ENCODE data around the gene B3GAT1. TPM values are rescaled to one million over a fixed set of nuclear protein-coding genes. Genes with fewer than 3 reads are reported as not detected.
A peak's percentile ranks its signal among the peaks of the same experiment; 100 is the strongest.

The B3GAT1 gene
- total RNA-seq, 4 donors from 2014 or later = 0.14 to 0.16 TPM; not detected in 2

GRCh38 chr11:134397304-134398078 lies 14.6 kb downstream of the B3GAT1 start:
- peaks cover 18% of the 10 kb centered on the region for H3K27me3 ChIP-seq
- DNase-seq = no peak
- H3K4me1 ChIP-seq = no peaks in the 10 kb centered on the region
- no peak overlapping the region for H3K27ac ChIP-seq
- TF ChIP-seq POLR2AphosphoS5 (IDR thresholded peaks at IDR 0.05) (no peak), POLR2A (IDR thresholded peaks at IDR 0.05) (no peak), CTCF (IDR thresholded peaks at IDR 0.05) (no peak), EP300 (IDR thresholded peaks at IDR 0.05; ENCODE audit: low read depth) (no peak)
- intact Hi-C loops (cut with DNase I; ENCODE audit: low total_unique reads) = no loop called here
- no peaks in the 10 kb centered on the region for H3K36me3 ChIP-seq
- no peaks in the 10 kb centered on the region for H3K9me3 ChIP-seq
- in situ Hi-C loops (cut with MboI; ENCODE audit: low pct_ligation_motif_present in 1 of 4, low pct_unique_long_range_greater_than_20kb in 1 of 4, low sequenced_read_pairs in 3 of 4) = no loop called here
- no peak overlapping the region for H3K4me3 ChIP-seq
- 86% methylated on average over 16 of the region's 18 CpGs; no CpG with 5 or more reads in 1 of the 2 donors for WGBS, 2 donors (ENCODE audit: low coverage in 1 of 2)

- H3K27me3 ChIP-seq = peaks cover 12% of the 10 kb centered on the region
- WGBS, 2 donors (ENCODE audit: low coverage in 1 of 2) = 78 to 87% methylated on average over 3 to 12 of the region's 12 CpGs
- TF ChIP-seq EP300 (IDR thresholded peaks at IDR 0.05; ENCODE audit: low read depth) (no peak), POLR2AphosphoS5 (IDR thresholded peaks at IDR 0.05) (no peak), POLR2A (IDR thresholded peaks at IDR 0.05) (no peak), CTCF (IDR thresholded peaks at IDR 0.05) (no peak)
- no peaks in the 10 kb centered on the region for H3K36me3 ChIP-seq
- H3K27ac ChIP-seq = no peak overlapping the region
- no peak for DNase-seq
- no peak overlapping the region for H3K4me3 ChIP-seq
- intact Hi-C loops (cut with DNase I; ENCODE audit: low total_unique reads) = no loop called here
- no peaks in the 10 kb centered on the region for H3K9me3 ChIP-seq
- H3K4me1 ChIP-seq = no peaks in the 10 kb centered on the region
- in situ Hi-C loops (cut with MboI; ENCODE audit: low pct_ligation_motif_present in 1 of 4, low pct_unique_long_range_greater_than_20kb in 1 of 4, low sequenced_read_pairs in 3 of 4) = no loop called here
Measured at GRCh38 chr11:134395002-134395401, 17.0 kb downstream of the B3GAT1 start.

- Histone ChIP-seq H3K27me3 (peaks cover 12% of the 10 kb centered on the region), H3K4me1 (no peaks in the 10 kb centered on the region), H3K9me3 (no peaks in the 10 kb centered on the region), H3K27ac (no peak overlapping the region), H3K4me3 (no peak overlapping the region), H3K36me3 (no peaks in the 10 kb centered on the region)
- in situ Hi-C loops (cut with MboI; ENCODE audit: low pct_ligation_motif_present in 1 of 4, low pct_unique_long_range_greater_than_20kb in 1 of 4, low sequenced_read_pairs in 3 of 4) (no loop called here), intact Hi-C loops (cut with DNase I; ENCODE audit: low total_unique reads) (no loop called here)
- DNase-seq = no peak
- WGBS, 2 donors (ENCODE audit: low coverage in 1 of 2) = 80% methylated on average over 10 of the region's 10 CpGs; no CpG with 5 or more reads in 1 of the 2 donors
- TF ChIP-seq POLR2AphosphoS5 (IDR thresholded peaks at IDR 0.05) = no peak
- no peak for TF ChIP-seq EP300 (IDR thresholded peaks at IDR 0.05; ENCODE audit: low read depth)
- no peak for TF ChIP-seq CTCF (IDR thresholded peaks at IDR 0.05)
- TF ChIP-seq POLR2A (IDR thresholded peaks at IDR 0.05) = no peak
Measured at GRCh38 chr11:134394311-134394710, 17.7 kb downstream of the B3GAT1 start.

GRCh38 chr11:134393638-134394037 lies 18.4 kb downstream of the B3GAT1 start:
- in situ Hi-C loops (cut with MboI; ENCODE audit: low pct_ligation_motif_present in 1 of 4, low pct_unique_long_range_greater_than_20kb in 1 of 4, low sequenced_read_pairs in 3 of 4) (no loop called here), intact Hi-C loops (cut with DNase I; ENCODE audit: low total_unique reads) (no loop called here)
- Histone ChIP-seq H3K4me1 (no peaks in the 10 kb centered on the region), H3K27me3 (peaks cover 6% of the 10 kb centered on the region), H3K9me3 (no peaks in the 10 kb centered on the region), H3K4me3 (no peak overlapping the region), H3K27ac (no peak overlapping the region), H3K36me3 (no peaks in the 10 kb centered on the region)
- 48% methylated on average over 14 of the region's 14 CpGs; no CpG with 5 or more reads in 1 of the 2 donors for WGBS, 2 donors (ENCODE audit: low coverage in 1 of 2)
- no peak for TF ChIP-seq POLR2AphosphoS5 (IDR thresholded peaks at IDR 0.05)
- no peak for TF ChIP-seq POLR2A (IDR thresholded peaks at IDR 0.05)
- no peak for TF ChIP-seq EP300 (IDR thresholded peaks at IDR 0.05; ENCODE audit: low read depth)
- TF ChIP-seq CTCF (IDR thresholded peaks at IDR 0.05) = peak in 4 of 5 experiments; percentile 28 to 49 (median 41)
- peak; percentile 33 for DNase-seq

Data from transverse colon (tissue), 4 donors.